ENCODE data around the gene RSPO1.
A peak's percentile ranks its signal among the peaks of the same experiment; 100 is the strongest.

The RSPO1 gene

DNA sequence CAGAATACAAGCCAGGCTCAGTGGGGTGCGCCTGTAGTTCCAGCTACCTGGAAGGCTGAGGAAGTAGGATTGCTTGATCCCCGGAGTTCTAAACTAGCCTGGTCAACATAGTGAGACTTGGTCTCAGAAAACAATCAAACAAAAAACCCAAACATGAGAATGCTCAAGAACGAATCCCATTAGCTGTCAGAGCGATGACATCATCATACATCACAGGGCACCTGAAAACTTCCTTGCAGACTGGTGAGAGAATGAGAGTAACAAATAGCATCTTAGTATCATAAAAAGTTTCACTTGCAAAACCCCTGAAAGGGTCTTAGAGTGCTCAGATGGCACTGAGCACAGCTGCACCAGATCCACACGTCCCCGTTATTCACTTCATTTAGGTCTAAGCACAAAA lies 36.6 kb upstream of the RSPO1 start:
- Histone ChIP-seq H3K4me3 (ENCODE audit: low read depth in 1 of 5, low read length in 5 of 5) (no peak overlapping the region), H3K36me3 (ENCODE audit: control insufficient read depth in 5 of 5, insufficient read depth in 5 of 5, low read length in 5 of 5) (no peaks in the 10 kb centered on the region), H3K9me3 (ENCODE audit: control insufficient read depth in 5 of 5, low read length in 5 of 5) (no peaks in the 10 kb centered on the region), H3K4me1 (ENCODE audit: control insufficient read depth in 5 of 5, insufficient read depth in 5 of 5, low read length in 5 of 5) (peaks cover 0 to 24% (median 22%) of the 10 kb centered on the region in 5 donors), H3K9ac (ENCODE audit: low read length in 5 of 5) (no peak overlapping the region), H3K27ac (ENCODE audit: low read depth, low read length) (no peak overlapping the region), H3K27me3 (ENCODE audit: control insufficient read depth in 5 of 5, insufficient read depth in 4 of 5, low read length in 5 of 5) (peaks cover 0 to 21% (median 5%) of the 10 kb centered on the region in 5 donors)

DNA sequence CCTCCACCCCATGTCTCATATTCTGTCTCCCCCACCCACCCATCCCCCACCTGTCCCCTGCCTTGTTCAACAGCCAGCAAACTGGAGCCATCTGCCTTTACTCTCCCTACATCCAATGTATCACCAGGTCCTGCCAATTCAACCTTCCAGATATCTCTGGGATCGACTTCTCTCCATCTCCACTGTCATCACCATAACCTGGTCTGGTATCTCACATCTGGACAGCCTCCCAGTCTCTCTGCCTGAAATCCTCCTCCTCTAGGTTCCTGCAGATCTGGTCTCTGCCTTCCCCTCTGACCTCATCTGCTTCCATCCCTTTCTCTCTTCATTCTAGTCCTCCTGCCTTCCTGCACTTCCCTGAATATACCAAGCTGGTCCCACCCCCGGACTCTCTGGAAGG lies 35.4 kb upstream of the RSPO1 start:
- Histone ChIP-seq H3K9ac (ENCODE audit: low read length in 5 of 5) (no peak overlapping the region), H3K27ac (ENCODE audit: low read depth, low read length) (no peak overlapping the region), H3K36me3 (ENCODE audit: control insufficient read depth in 5 of 5, insufficient read depth in 5 of 5, low read length in 5 of 5) (no peaks in the 10 kb centered on the region), H3K4me1 (ENCODE audit: control insufficient read depth in 5 of 5, insufficient read depth in 5 of 5, low read length in 5 of 5) (peaks cover 0 to 15% (median 11%) of the 10 kb centered on the region in 5 donors), H3K9me3 (ENCODE audit: control insufficient read depth in 5 of 5, low read length in 5 of 5) (no peaks in the 10 kb centered on the region), H3K4me3 (ENCODE audit: low read depth in 1 of 5, low read length in 5 of 5) (no peak overlapping the region), H3K27me3 (ENCODE audit: control insufficient read depth in 5 of 5, insufficient read depth in 4 of 5, low read length in 5 of 5) (peaks cover 0 to 21% (median 5%) of the 10 kb centered on the region in 5 donors)

DNA sequence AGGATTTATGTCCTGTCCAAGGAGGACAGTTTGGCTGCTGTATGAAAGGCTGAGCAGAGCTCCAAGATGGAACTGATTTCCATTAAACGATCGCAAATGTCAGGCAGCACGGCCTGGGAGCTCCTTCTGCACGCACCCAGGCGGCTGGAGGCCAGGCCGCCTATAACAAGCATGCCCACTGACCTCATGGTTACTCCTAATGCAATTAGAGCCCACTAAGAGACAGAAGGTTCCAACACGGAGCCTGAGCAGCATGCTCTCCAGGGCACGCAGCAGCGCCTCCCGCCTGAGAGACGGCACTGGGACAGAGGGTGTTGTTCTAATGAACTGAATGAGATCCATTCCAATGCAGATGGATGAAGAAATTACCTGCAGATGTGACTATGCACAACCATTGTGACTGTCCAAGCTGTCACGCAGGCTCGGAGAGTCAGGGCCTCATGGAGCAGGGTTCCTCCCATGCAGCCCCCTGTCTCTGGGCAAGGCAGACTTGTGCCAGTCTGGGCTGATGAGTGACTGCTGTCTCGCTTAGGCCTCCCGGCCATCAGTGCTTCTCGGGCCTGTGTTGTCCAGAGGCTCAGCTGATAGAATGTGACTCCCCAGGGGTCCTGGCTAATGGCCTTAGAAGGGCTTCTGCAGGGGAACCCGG lies 32.5 kb upstream of the RSPO1 start:
- no peaks in the 10 kb centered on the region for H3K36me3 ChIP-seq (ENCODE audit: control insufficient read depth in 5 of 5, insufficient read depth in 5 of 5, low read length in 5 of 5)
- H3K4me3 ChIP-seq (ENCODE audit: low read depth in 1 of 5, low read length in 5 of 5): peak overlapping the region in 2 of 5 donors; percentile 35
- no peak overlapping the region for H3K9ac ChIP-seq (ENCODE audit: low read length in 5 of 5)
- H3K27ac ChIP-seq (ENCODE audit: low read depth, low read length): no peak overlapping the region
- peaks cover 0 to 15% (median 10%) of the 10 kb centered on the region in 5 donors for H3K4me1 ChIP-seq (ENCODE audit: control insufficient read depth in 5 of 5, insufficient read depth in 5 of 5, low read length in 5 of 5)
- H3K9me3 ChIP-seq (ENCODE audit: control insufficient read depth in 5 of 5, low read length in 5 of 5): no peaks in the 10 kb centered on the region
- peaks cover 0 to 10% (median 3%) of the 10 kb centered on the region in 5 donors for H3K27me3 ChIP-seq (ENCODE audit: control insufficient read depth in 5 of 5, insufficient read depth in 4 of 5, low read length in 5 of 5)

DNA sequence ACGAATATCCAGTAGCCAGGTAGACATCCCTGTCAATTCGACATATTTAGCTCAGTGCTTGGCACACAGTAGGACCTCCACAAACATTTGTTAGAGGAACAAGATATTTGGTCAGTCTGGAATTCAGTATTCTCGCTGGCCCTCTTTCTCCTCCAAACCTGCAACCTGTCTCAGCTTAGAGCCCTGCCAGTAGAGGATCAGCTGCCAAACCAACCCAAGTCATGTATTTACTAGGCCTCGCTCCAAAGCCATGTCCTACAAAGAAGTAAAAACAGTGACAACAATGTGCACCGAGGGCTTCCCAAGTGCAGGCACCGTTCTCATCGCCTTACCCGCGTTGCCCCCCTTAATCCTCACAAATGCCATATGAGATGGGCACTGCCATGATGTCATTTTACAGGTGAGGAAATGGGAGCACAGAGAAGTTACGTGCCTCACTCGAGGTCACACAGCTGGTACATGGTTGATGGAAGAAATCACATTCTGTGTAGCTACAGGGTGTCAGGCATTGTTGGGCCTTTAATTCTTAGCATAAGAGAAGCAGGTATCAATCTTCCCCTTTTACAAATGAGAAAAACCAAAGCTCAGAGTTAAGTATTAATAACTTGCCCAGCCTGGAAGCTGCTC lies 31.7 kb upstream of the RSPO1 start:
- H3K4me1 ChIP-seq (ENCODE audit: control insufficient read depth in 5 of 5, insufficient read depth in 5 of 5, low read length in 5 of 5): peaks cover 0 to 15% (median 10%) of the 10 kb centered on the region in 5 donors
- H3K27ac ChIP-seq (ENCODE audit: low read depth, low read length): no peak overlapping the region
- H3K9ac ChIP-seq (ENCODE audit: low read length in 5 of 5): no peak overlapping the region
- no peak overlapping the region for H3K4me3 ChIP-seq (ENCODE audit: low read depth in 1 of 5, low read length in 5 of 5)
- H3K9me3 ChIP-seq (ENCODE audit: control insufficient read depth in 5 of 5, low read length in 5 of 5): no peaks in the 10 kb centered on the region
- H3K27me3 ChIP-seq (ENCODE audit: control insufficient read depth in 5 of 5, insufficient read depth in 4 of 5, low read length in 5 of 5): peaks cover 0 to 13% (median 5%) of the 10 kb centered on the region in 5 donors
- no peaks in the 10 kb centered on the region for H3K36me3 ChIP-seq (ENCODE audit: control insufficient read depth in 5 of 5, insufficient read depth in 5 of 5, low read length in 5 of 5)

DNA sequence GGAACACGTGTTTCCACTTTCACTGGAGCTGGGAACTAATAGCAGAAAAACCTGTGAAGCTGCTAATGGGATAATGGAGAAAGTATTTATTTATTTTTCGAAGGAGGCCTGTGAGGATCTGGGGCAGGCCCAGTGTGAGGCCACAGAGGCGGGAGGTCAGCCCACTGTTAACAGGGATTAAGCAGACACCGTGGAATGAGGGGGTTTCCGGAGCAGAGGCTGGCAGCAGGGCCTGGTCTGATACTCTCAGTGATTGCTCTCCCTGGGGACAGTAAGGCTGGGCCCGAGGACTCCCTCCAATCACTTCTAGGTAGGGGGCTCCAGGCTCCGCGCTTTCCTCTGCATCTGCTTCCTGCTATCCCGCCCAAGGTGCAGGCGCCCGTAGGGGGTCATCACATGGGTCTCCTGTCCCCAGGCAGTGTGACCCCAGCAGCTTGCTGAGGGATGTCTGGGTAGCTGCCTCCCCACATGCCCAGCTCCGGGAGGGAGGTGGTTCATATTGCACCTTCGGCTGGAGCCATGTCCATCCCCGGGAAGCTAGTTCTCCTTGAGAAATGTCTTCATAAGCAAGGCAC lies 28.8 kb upstream of the RSPO1 start:
- Histone ChIP-seq H3K36me3 (ENCODE audit: control insufficient read depth in 5 of 5, insufficient read depth in 5 of 5, low read length in 5 of 5) (no peaks in the 10 kb centered on the region), H3K9me3 (ENCODE audit: control insufficient read depth in 5 of 5, low read length in 5 of 5) (no peaks in the 10 kb centered on the region), H3K4me3 (ENCODE audit: low read depth in 1 of 5, low read length in 5 of 5) (no peak overlapping the region), H3K27me3 (ENCODE audit: control insufficient read depth in 5 of 5, insufficient read depth in 4 of 5, low read length in 5 of 5) (peaks cover 0 to 20% (median 16%) of the 10 kb centered on the region in 5 donors), H3K27ac (ENCODE audit: low read depth, low read length) (no peak overlapping the region), H3K9ac (ENCODE audit: low read length in 5 of 5) (no peak overlapping the region), H3K4me1 (ENCODE audit: control insufficient read depth in 5 of 5, insufficient read depth in 5 of 5, low read length in 5 of 5) (peaks cover 0 to 15% (median 10%) of the 10 kb centered on the region in 5 donors)

DNA sequence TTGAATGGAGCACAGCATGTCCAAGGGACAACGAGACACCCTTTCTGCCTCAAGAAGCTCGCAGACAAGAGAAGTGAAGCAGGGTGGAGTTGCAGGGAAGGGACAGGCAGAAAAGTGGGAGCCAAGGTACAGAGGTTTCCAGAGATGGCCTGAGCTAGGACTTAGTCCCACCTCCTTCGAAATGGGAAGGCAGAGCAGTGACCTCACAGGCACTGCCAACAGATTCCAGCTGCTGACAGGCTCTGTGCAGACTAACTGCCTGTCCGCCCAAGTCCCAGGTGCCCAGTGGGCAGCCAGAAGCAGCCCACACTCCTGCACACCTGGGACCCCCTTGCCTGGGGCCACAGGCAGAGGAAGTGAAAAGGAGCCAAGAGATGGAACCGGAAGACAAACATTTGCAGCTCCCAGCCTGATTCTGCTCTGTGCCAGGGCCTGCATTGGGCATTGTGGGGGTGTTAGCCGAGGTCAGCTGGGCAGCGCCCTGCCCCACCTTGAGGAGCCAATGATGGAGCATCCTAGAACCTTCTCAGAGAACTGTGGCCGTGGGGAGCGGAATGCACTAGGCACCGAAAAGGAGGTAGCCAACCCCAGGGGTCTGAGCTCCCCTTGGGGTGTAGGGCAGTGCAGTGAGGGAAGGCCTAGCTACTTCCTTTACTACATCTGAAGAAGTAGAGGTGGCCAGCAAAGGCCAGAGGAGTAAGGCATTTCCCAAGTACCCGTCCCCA lies 27.5 kb upstream of the RSPO1 start:
- Histone ChIP-seq H3K27ac (ENCODE audit: low read depth, low read length) (no peak overlapping the region), H3K27me3 (ENCODE audit: control insufficient read depth in 5 of 5, insufficient read depth in 4 of 5, low read length in 5 of 5) (peaks cover 4 to 27% (median 24%) of the 10 kb centered on the region in 5 donors), H3K9ac (ENCODE audit: low read length in 5 of 5) (no peak overlapping the region), H3K4me3 (ENCODE audit: low read depth in 1 of 5, low read length in 5 of 5) (no peak overlapping the region), H3K9me3 (ENCODE audit: control insufficient read depth in 5 of 5, low read length in 5 of 5) (no peaks in the 10 kb centered on the region), H3K36me3 (ENCODE audit: control insufficient read depth in 5 of 5, insufficient read depth in 5 of 5, low read length in 5 of 5) (no peaks in the 10 kb centered on the region), H3K4me1 (ENCODE audit: control insufficient read depth in 5 of 5, insufficient read depth in 5 of 5, low read length in 5 of 5) (peaks cover 0 to 10% (median 6%) of the 10 kb centered on the region in 5 donors)

DNA sequence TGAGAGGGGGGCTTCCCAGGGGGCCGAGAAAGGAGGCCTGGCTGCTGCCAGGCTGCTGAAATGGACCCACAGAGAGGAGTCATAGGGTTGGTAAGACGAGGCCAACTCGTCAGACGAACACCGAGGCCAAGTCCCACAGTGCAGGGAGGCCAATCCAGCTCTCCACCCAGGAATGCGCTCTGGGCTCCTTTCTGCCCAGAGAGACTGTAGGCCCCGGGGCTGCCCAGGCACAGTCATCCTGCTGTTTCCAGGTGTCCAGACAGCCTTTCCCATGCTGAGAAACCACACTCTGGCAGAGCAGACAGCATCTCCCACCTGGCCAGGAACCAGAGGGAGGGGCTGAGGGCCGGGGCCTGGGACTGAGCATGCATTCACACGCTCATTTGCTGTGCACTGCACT lies 26.7 kb upstream of the RSPO1 start:
- Histone ChIP-seq H3K9me3 (ENCODE audit: control insufficient read depth in 5 of 5, low read length in 5 of 5) (no peaks in the 10 kb centered on the region), H3K27ac (ENCODE audit: low read depth, low read length) (no peak overlapping the region), H3K4me1 (ENCODE audit: control insufficient read depth in 5 of 5, insufficient read depth in 5 of 5, low read length in 5 of 5) (peaks cover 0 to 2% (median 0%) of the 10 kb centered on the region in 5 donors), H3K36me3 (ENCODE audit: control insufficient read depth in 5 of 5, insufficient read depth in 5 of 5, low read length in 5 of 5) (no peaks in the 10 kb centered on the region), H3K27me3 (ENCODE audit: control insufficient read depth in 5 of 5, insufficient read depth in 4 of 5, low read length in 5 of 5) (peaks cover 9 to 33% (median 28%) of the 10 kb centered on the region in 5 donors), H3K4me3 (ENCODE audit: low read depth in 1 of 5, low read length in 5 of 5) (no peak overlapping the region), H3K9ac (ENCODE audit: low read length in 5 of 5) (no peak overlapping the region)

DNA sequence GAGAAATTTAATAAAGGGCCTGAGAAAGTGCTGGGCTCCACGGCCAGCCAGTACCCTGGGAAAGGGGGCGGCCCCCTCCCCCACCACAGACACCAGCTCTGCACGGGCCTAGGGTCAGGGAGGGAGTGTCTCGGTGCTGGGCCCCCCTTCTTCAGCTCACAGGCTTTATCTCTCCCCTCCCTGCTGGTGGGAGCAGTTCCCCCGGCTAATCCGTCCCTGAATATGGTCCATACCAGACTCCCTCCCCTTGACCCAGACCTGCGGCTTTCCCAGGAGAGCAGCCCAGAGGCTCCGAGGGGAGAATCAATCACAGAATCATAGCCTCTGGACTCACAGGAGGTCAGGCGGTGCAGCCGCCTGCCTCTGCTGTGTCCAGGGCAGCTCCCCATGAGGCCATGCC lies 26.0 kb upstream of the RSPO1 start:
- no peaks in the 10 kb centered on the region for H3K4me1 ChIP-seq (ENCODE audit: control insufficient read depth in 5 of 5, insufficient read depth in 5 of 5, low read length in 5 of 5)
- no peak overlapping the region for H3K27ac ChIP-seq (ENCODE audit: low read depth, low read length)
- peaks cover 9 to 34% (median 31%) of the 10 kb centered on the region in 5 donors for H3K27me3 ChIP-seq (ENCODE audit: control insufficient read depth in 5 of 5, insufficient read depth in 4 of 5, low read length in 5 of 5)
- H3K36me3 ChIP-seq (ENCODE audit: control insufficient read depth in 5 of 5, insufficient read depth in 5 of 5, low read length in 5 of 5): no peaks in the 10 kb centered on the region
- H3K4me3 ChIP-seq (ENCODE audit: low read depth in 1 of 5, low read length in 5 of 5): no peak overlapping the region
- H3K9ac ChIP-seq (ENCODE audit: low read length in 5 of 5): no peak overlapping the region
- no peaks in the 10 kb centered on the region for H3K9me3 ChIP-seq (ENCODE audit: control insufficient read depth in 5 of 5, low read length in 5 of 5)

DNA sequence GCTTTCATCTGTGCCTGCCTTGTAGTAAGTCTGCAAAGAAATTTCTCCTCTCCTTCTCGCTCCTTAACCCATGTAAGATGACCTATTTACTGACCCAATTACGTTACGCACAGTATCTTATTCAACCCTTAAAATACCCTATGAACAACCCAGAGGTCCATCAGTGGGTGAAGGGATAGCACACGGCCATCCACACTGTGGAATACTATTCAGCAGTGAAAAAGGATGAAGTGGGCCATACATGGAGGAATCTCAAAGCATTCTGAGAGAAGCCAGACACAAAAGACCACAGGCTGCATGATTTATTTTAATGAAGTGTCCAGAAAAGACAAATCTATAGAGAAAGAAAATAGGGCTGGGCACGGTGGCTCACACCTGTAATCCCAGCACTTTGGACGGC lies 23.8 kb upstream of the RSPO1 start:
- no peaks in the 10 kb centered on the region for H3K4me1 ChIP-seq (ENCODE audit: control insufficient read depth in 5 of 5, insufficient read depth in 5 of 5, low read length in 5 of 5)
- no peaks in the 10 kb centered on the region for H3K36me3 ChIP-seq (ENCODE audit: control insufficient read depth in 5 of 5, insufficient read depth in 5 of 5, low read length in 5 of 5)
- peaks cover 9 to 35% (median 33%) of the 10 kb centered on the region in 5 donors for H3K27me3 ChIP-seq (ENCODE audit: control insufficient read depth in 5 of 5, insufficient read depth in 4 of 5, low read length in 5 of 5)
- no peaks in the 10 kb centered on the region for H3K9me3 ChIP-seq (ENCODE audit: control insufficient read depth in 5 of 5, low read length in 5 of 5)
- H3K27ac ChIP-seq (ENCODE audit: low read depth, low read length): no peak overlapping the region
- no peak overlapping the region for H3K4me3 ChIP-seq (ENCODE audit: low read depth in 1 of 5, low read length in 5 of 5)
- no peak overlapping the region for H3K9ac ChIP-seq (ENCODE audit: low read length in 5 of 5)
